Measurements from ENCODE around the gene SLC13A4.

Gene SLC13A4

GRCh38 chr7:135662123-135662372 lies 65.9 kb downstream of the SLC13A4 start:
- TF ChIP-seq SIN3A (IDR thresholded peaks at IDR 0.05; ENCODE audit: borderline replicate concordance, insufficient read depth, low read length) = no peak
- TF ChIP-seq REST (IDR thresholded peaks at IDR 0.05; ENCODE audit: insufficient read depth in 1 of 2, low read depth in 2 of 2, low read length in 2 of 2) = no peak
- TF ChIP-seq FOXP2 (optimal IDR thresholded peaks at IDR 0.05; ENCODE audit: borderline replicate concordance, extremely low read depth, extremely low read length, insufficient read depth) = no peak
- TF ChIP-seq POLR2AphosphoS5 (IDR thresholded peaks at IDR 0.05; ENCODE audit: low read depth, low read length) = no peak

- no peak for TF ChIP-seq TAF1 (IDR thresholded peaks at IDR 0.05; ENCODE audit: borderline replicate concordance, insufficient read depth, low read length)
Measured at GRCh38 chr7:135661311-135662122, 66.5 kb downstream of the SLC13A4 start.

GRCh38 chr7:135659159-135659846 lies 68.7 kb downstream of the SLC13A4 start:
- TF ChIP-seq POLR2AphosphoS5 (IDR thresholded peaks at IDR 0.05; ENCODE audit: low read depth, low read length) (no peak), SIN3A (IDR thresholded peaks at IDR 0.05; ENCODE audit: borderline replicate concordance, insufficient read depth, low read length) (no peak), FOXP2 (optimal IDR thresholded peaks at IDR 0.05; ENCODE audit: borderline replicate concordance, extremely low read depth, extremely low read length, insufficient read depth) (no peak), REST (IDR thresholded peaks at IDR 0.05; ENCODE audit: insufficient read depth in 1 of 2, low read depth in 2 of 2, low read length in 2 of 2) (no peak), TAF1 (IDR thresholded peaks at IDR 0.05; ENCODE audit: borderline replicate concordance, insufficient read depth, low read length) (no peak)

- TF ChIP-seq FOXP2 (optimal IDR thresholded peaks at IDR 0.05; ENCODE audit: borderline replicate concordance, extremely low read depth, extremely low read length, insufficient read depth) = no peak
- no peak for TF ChIP-seq POLR2AphosphoS5 (IDR thresholded peaks at IDR 0.05; ENCODE audit: low read depth, low read length)
- no peak for TF ChIP-seq SIN3A (IDR thresholded peaks at IDR 0.05; ENCODE audit: borderline replicate concordance, insufficient read depth, low read length)
- TF ChIP-seq TAF1 (IDR thresholded peaks at IDR 0.05; ENCODE audit: borderline replicate concordance, insufficient read depth, low read length) = no peak
- TF ChIP-seq REST (IDR thresholded peaks at IDR 0.05; ENCODE audit: insufficient read depth in 1 of 2, low read depth in 2 of 2, low read length in 2 of 2) = no peak
Measured at GRCh38 chr7:135658564-135658963, 69.4 kb downstream of the SLC13A4 start.

GRCh38 chr7:135653340-135654080 lies 74.5 kb downstream of the SLC13A4 start:
- no peak for TF ChIP-seq FOXP2 (optimal IDR thresholded peaks at IDR 0.05; ENCODE audit: borderline replicate concordance, extremely low read depth, extremely low read length, insufficient read depth)
- TF ChIP-seq SIN3A (IDR thresholded peaks at IDR 0.05; ENCODE audit: borderline replicate concordance, insufficient read depth, low read length) = no peak
- TF ChIP-seq REST (IDR thresholded peaks at IDR 0.05; ENCODE audit: insufficient read depth in 1 of 2, low read depth in 2 of 2, low read length in 2 of 2) = no peak
- TF ChIP-seq POLR2AphosphoS5 (IDR thresholded peaks at IDR 0.05; ENCODE audit: low read depth, low read length) = no peak
- TF ChIP-seq TAF1 (IDR thresholded peaks at IDR 0.05; ENCODE audit: borderline replicate concordance, insufficient read depth, low read length) = no peak
